ENCODE measurements around the gene BRD2. TPM values are rescaled to one million over a fixed set of nuclear protein-coding genes. Genes with fewer than 3 reads are reported as not detected.

BRD2 gene
- total RNA-seq, 1 donor from 2014 or later, result 205 TPM

- DNase-seq (ENCODE audit: low spot score), result no peak
Measured at GRCh38 chr6:33029328-33030184, 61.2 kb downstream of the BRD2 start.

GRCh38 chr6:33030245-33030644, 61.9 kb downstream of the BRD2 start:
- DNase-seq (ENCODE audit: low spot score), result no peak

Other genes starting within 250 kb of the BRD2 start
- 5.7 TPM for gene HLA-DQA2, start 227.2 kb upstream of the BRD2 start, total RNA-seq
- gene HLA-DQB2, start 205.1 kb upstream of the BRD2 start, total RNA-seq, result 8.1 TPM
- 1.9 TPM for gene HLA-DOB, start 151.6 kb upstream of the BRD2 start, total RNA-seq
- 40.1 TPM for gene TAP2, start 129.9 kb upstream of the BRD2 start, total RNA-seq
- 44.9 TPM for gene PSMB8, start 124.5 kb upstream of the BRD2 start, total RNA-seq
- 26.3 TPM for gene TAP1, start 114.9 kb upstream of the BRD2 start, total RNA-seq
- gene PSMB9, start 114.4 kb upstream of the BRD2 start, total RNA-seq, result 20.1 TPM
- gene HLA-DMB, start 27.6 kb upstream of the BRD2 start, total RNA-seq, result 31.0 TPM
- gene HLA-DMA, start 15.5 kb upstream of the BRD2 start, total RNA-seq, result 65.3 TPM
- gene HLA-DOA, start 41.0 kb downstream of the BRD2 start, total RNA-seq, result 25.6 TPM
- gene HLA-DPA1, start 105.1 kb downstream of the BRD2 start, total RNA-seq, result 145 TPM
- gene HLA-DPB1, start 107.4 kb downstream of the BRD2 start, total RNA-seq, result 82.5 TPM
- 0.96 TPM for gene COL11A2, start 223.9 kb downstream of the BRD2 start, total RNA-seq
- 50.8 TPM for gene RXRB, start 232.1 kb downstream of the BRD2 start, total RNA-seq
- 60.7 TPM for gene SLC39A7, start 232.3 kb downstream of the BRD2 start, total RNA-seq
- 28.6 TPM for gene HSD17B8, start 236.1 kb downstream of the BRD2 start, total RNA-seq
- gene RING1, start 239.9 kb downstream of the BRD2 start, total RNA-seq, result 50.6 TPM

All from ureter (tissue), 1 donor.